ENCODE results near the gene TSHR.
A peak's percentile ranks its signal among the peaks of the same experiment; 100 is the strongest.
"Not testable (repeated sequence)": the region's sequence is repeated elsewhere in the genome, so short reads cannot be mapped to it uniquely, and the experiment has no call there.

TSHR gene

DNA sequence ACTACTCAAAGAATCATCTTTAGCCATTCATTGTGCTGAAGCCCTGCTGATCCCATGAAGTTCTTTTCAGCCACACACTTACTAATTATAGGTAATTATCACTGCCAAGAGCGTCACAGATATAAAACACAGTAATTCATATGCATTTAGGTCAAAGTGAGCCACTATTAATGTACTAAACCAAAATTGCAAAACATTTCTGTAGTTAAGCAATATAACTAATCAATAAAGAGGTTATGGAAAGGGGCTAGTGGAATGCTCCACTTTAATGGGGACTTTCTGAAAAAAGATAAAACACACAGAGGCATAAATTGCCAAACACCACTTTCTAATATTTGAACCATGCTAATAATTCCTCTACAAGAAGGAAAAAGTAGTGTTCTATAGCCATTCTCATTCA lies 7.1 kb upstream of the TSHR start:
- no peak for DNase-seq (ENCODE audit: low read depth in 4 of 4, low spot score in 1 of 4)

DNA sequence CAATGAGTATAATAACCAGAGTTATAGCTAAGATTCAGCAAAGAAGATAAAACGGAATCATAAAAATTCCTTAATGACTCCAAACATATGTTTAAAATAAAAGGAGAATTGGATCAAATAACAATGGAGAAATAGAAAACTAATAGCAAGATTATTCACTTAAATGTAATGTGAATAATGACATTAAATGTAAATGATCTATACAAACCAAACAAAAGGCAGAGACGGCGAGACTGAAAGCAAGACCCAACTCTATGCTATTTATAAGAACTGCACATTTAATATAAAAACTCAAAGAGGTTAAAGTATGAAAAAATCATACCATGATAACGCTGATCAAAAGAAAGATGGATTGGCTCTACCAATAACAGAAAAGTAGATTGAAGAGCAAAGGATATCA lies 3.9 kb upstream of the TSHR start:
- no peak for DNase-seq (ENCODE audit: low read depth in 4 of 4, low spot score in 1 of 4)

DNA sequence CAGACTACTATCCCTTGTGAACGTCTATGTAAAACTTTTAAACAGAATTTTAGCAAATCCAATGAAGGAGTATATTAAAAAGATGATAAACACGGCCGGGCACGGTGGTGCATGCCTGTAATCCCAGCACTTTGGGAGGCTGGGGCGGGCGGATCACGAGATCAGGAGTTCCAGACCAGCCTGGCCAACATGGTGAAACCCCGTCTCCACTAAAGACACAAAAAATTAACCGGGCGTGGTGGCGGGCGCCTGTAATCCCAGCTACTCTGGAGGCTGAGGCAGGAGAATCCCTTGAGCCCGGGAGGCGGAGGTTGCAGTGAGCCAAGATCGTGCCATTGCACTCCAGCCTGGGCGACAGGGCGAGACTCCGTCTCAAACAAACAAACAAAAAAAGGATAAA lies 2.2 kb upstream of the TSHR start:
- not testable (repeated sequence) for DNase-seq (ENCODE audit: low read depth in 4 of 4, low spot score in 1 of 4)

DNA sequence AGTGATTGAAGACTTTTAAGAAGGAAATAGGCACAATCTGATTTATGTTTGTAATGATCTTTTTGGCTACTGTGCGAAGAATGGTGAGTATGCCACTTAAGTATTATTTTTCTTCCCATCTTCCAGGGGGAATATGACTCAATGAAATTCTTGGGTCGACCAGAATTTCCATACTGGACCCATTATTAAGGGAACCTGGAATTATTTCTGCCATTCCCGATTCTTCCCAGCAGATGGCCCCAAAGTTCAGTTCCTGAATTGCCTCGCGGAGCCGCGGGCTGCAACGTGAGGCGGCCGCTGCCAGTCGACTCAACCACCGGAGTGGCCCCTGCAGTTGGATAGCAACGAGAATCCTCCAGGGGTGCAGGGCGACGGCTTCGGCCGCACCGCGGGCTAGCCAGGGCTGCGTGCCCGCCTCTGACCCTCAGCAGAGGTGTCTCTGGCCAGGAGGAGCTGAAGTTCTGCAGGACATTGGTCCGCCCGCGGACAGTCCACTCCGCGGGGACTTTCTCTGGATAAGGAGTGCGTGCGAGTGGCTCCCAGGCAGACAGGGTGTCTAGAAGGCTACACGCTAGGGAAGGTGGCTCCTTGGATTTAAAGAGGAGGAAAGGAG lies 628 bp upstream of the TSHR start:
- peak; percentile 44 to 63 (median 54) for DNase-seq (ENCODE audit: low read depth in 4 of 4, low spot score in 1 of 4)

DNA sequence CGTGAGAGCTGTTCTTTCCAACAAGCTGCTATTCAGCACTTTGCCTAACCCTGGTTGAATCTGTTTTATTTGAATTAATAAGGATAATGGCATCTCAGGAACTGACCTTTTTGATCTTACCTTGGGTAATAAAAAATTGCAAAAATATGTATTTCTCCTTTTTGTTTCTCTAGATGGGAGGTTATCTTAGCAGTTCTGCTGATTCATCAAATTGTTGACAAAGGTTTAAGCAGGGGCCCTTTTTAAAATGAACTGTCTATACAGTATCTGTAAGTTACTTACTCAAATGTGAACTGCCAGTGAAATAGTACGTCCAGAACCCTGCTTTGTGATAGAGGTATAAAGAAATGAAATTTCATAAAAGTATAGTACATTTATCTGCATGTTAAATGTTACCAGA lies 681 bp downstream of the TSHR start:
- DNase-seq (ENCODE audit: low read depth in 4 of 4, low spot score in 1 of 4), result no peak

DNA sequence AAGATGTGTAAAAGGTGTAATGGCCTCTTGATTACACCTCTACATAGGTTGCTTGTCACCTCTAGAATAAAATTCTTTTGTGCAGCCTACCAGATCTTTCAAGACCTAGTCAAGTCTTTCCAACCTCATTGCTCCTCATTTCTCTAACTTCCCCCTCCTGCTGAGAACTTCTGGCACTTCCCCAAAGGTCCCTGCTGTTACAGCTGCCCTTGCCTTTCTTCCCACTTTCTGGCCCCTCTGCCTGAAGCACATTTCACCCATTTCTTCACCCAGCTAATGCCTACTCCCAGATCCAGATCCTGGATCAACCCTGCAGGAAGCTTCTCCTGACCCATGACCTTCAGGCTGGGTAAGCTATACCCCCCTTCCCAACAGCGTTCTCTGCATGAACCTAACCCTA lies 1.5 kb downstream of the TSHR start:
- no peak for DNase-seq (ENCODE audit: low read depth in 4 of 4, low spot score in 1 of 4)

DNA sequence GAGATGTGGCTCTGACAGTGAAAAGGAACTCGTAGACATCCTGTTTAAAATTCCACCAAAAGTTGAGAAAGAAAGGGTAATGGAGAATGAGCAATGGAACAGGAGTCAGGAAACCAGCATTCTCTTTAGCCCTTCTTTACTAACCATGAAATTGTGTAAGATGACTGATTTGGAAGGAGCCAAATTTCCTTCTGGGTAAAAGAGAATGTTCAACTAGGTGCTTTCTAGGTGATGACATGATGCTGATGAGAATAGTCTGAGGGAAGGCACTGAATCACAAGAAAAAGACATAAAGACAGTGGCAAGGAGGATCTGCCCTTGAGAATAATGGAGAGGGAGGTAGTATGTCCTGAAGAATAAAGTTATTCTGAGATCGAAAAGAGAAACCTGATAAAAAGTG lies 2.2 kb downstream of the TSHR start:
- no peak for DNase-seq (ENCODE audit: low read depth in 4 of 4, low spot score in 1 of 4)

DNA sequence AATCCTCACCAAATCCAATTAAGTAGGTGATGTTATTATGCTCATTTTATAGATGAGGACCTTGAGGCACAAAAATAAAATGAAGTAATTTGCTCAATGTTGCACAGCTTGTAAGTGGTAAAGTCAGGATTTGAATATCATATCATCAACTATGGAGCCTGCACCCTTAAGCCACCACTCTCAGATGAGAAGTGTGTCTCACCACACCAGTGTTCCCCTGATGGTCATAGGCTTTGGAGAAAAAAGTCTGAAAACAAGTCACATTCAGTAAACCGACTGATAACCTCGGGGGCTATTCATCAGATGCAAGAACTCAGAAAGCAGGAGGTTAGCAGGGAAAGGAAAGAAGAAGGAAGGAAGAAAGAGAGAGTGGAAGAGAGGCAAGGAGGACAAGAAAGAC lies 2.8 kb downstream of the TSHR start:
- DNase-seq (ENCODE audit: low read depth in 4 of 4, low spot score in 1 of 4), result no peak

DNA sequence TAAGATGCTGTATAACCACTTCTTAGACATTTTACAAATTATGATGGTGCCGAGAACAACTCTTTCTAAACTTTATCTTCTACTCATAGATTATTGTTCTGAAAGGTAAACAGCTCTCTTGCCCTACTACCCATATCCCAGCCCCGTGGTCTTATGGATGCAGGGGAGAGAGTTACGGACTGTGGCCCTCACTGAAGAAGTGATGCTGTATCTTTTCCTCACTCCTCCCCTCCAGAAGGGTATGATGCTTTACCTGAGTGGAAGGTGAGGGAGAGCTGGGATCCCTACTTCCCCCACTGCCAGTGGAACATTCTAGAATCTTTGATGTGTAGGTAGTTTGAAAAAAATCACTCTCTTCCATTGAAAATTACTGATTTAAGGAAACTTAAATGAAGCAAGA lies 3.5 kb downstream of the TSHR start:
- DNase-seq (ENCODE audit: low read depth in 4 of 4, low spot score in 1 of 4), result no peak

DNA sequence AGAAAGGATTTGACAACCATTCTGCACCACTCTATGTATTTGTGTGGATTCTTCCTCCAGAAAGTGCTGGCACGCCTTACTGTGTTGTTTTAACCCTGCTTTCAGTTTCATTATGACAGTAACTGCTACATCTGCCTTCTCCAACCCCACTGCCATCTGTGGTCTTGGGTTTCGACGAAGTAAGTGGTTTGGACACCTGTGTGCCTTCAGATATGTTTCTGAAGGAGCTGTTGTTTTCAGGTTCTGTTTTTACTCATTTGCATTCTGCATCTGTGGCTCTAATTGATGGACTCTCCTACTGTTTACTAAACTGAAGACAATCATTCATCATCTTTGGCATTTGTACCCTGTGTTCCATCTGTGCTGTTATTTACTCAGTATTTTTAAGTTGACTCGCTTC lies 4.1 kb downstream of the TSHR start:
- DNase-seq (ENCODE audit: low read depth in 4 of 4, low spot score in 1 of 4), result peak in 2 of 4 experiments; percentile 22 to 29

DNA sequence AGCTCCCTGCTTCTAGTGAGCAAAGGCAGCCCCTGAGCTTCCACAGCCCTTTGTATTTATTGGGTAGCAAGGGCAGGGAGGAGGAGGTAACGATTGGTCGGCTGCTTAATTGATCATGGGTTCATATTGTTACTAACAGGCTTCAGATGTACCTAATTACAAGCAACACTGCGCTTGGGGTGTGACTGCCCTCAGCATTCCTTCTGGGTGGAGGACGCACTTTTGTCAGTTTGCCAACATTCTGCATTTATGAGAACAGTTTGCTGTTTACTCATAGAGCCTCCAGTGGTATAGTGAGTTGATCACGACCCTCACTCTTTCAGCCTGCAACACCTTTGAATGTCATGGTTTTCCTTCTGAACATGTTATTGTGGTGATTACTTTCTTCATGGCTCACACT lies 9.6 kb downstream of the TSHR start:
- no peak for DNase-seq (ENCODE audit: low read depth in 4 of 4, low spot score in 1 of 4)

DNA sequence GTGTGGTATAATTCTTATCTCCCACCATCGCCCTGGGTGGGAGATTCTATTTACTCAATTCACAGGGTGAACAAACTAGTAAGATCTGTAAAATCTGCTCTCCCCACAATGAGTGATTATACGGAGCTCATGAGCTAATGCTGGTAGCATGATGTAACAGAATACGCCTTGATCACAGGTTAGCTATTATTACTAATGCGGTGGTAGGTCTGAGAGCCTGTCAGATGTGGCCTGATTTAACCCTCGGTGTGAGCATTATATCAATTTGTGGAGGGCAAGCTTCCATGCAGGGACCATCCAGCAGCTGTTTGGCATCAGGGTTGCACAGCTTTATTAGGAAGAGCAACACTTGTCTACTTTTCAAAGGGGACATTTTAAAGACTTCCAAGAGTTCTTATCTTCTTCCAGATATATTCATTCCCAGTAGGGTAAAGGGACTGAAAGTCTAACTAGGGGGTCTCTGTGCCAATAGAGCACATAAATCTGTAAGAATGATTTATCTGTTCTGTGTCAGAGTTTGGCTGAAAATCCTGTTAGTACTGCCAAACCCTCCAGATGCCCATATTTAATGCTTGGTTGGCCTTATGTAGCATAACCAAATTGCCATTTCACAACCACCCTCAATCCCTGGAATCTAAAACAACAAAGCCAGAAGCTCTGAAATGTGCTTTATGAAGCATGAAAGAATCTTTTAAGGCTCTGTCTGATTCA lies 18.7 kb downstream of the TSHR start:
- no peak for DNase-seq (ENCODE audit: low read depth in 4 of 4, low spot score in 1 of 4)

DNA sequence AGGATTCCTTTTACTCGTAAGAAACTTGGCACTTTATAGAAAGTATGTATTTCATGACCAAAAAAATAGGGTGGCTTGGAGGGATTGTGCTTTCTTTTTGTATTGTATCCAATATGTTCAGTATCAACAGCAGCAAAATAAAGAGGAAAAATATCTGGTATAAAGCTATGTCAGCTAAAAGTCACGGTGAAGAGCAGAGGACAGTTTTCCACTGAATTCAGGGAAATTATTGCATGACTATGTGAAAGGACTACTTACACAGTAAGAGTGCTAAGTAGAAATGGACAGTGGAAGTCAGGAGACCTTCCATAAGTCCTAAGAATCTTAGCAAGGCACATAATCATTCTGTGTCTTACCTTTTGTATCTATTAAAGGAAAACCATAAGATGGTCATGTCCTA lies 19.3 kb downstream of the TSHR start:
- DNase-seq (ENCODE audit: low read depth in 4 of 4, low spot score in 1 of 4), result no peak

DNA sequence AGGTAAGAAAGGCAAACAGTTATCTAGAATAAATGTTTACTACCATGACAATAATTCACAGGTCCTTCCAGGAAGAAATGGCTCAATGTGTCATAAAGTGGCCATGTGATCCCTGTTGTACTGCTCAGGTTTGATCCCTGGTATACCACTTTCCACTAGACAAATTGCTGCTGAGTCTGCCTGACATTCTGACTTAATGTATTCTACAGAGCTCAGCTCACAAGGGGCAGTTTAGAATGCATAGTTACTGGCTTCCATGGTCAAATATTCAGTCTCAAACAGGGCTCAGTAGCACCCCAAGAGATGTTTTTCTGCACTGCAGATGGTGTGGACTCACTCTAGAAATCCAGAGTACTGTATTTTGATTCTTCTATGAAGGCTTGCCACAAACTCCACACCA lies 21.8 kb downstream of the TSHR start:
- no peak for DNase-seq (ENCODE audit: low read depth in 4 of 4, low spot score in 1 of 4)

DNA sequence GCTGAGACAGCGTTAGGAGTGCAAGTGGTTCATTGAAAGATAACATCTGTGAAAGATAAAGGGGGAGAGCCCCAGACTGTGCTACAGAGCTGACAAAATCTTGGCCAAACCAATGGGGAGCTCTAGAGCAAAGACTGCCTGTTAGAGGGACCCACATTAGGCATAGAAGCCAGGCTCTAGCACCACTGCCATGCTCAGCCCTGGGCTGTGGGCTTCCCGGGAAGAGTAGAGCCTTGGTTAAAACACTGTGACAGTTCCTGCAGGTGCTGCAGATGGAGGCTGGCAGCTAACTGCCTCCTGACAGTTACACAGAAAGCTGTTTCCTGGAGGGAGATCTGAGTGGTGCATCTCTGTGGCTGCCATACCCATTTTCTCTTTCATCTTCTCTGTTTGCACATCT lies 23.0 kb downstream of the TSHR start:
- DNase-seq (ENCODE audit: low read depth in 4 of 4, low spot score in 1 of 4), result no peak

DNA sequence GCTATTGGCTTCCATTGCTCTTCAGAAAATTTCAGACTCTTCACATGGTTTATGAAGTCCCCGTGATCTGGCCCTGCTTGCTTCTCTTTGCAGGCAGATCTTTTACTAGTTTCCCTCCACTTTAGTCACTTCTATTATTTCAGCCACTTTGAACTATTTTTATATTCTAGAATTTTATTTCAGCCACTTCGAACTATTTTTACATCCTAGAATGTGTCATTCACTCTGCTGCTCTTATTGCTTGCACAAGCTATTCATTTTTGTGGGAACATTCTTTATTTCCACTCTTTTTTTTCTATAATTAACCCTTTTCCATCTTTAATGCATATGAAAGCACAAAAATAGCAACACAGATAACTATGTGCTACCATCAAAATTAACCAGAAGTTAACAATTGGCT lies 24.5 kb downstream of the TSHR start:
- no peak for DNase-seq (ENCODE audit: low read depth in 4 of 4, low spot score in 1 of 4)

DNA sequence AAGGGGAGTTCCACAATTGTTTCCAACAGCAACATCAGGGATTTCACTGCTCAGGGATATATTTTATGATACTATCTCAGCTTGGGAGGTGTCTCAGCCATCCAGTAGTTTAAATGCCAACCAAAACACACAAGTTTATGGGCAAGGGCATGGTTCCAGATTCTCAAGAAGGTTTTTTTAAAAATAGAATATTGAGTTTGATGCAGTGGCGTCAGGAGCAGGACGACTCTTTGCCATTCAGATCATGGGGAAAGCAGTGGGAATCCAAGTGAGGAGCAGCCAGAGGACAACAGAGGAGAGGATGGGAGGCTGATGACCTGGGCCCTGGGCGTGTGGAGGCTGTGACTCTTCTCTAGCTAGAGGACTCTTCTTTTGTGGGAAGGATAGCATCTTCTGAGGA lies 25.7 kb downstream of the TSHR start:
- DNase-seq (ENCODE audit: low read depth in 4 of 4, low spot score in 1 of 4), result no peak

DNA sequence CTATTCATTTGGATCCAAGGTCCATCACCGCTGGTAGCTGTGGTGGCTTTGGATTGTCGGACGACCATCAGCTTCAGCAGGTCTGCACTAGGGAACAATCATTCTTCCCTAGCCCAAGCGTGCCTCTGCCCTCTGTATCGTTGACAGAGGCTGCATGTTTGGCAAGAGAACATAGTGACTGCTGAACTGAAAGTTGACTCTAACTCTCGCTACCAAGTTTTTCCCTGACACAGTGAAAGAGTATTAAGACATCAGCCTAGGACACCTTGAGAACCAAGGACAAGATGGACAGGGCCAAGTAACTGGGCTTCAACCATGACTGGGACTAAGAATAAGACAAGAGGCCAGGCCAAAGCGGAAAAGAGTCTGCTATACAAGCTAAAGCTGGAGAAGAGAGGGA lies 26.3 kb downstream of the TSHR start:
- DNase-seq (ENCODE audit: low read depth in 4 of 4, low spot score in 1 of 4), result no peak

DNA sequence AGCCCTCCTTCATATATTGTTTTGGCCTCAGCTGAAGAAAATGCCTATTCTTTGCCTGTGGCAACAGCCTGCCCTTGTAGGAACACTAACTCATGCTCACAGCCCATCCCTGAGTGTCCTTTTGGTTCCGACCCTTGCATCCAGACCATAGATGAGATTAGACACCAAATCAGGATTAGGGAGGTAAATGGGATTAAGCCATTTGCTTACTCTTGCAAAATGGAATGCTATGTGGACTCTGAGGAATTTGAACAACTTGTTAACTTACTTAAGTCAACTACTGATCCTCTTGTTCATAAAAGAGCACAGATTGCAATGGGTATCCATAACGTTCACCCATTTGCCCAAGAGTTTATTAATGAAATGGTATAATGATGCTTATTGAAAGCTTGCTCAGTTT lies 27.3 kb downstream of the TSHR start:
- DNase-seq (ENCODE audit: low read depth in 4 of 4, low spot score in 1 of 4), result no peak

DNA sequence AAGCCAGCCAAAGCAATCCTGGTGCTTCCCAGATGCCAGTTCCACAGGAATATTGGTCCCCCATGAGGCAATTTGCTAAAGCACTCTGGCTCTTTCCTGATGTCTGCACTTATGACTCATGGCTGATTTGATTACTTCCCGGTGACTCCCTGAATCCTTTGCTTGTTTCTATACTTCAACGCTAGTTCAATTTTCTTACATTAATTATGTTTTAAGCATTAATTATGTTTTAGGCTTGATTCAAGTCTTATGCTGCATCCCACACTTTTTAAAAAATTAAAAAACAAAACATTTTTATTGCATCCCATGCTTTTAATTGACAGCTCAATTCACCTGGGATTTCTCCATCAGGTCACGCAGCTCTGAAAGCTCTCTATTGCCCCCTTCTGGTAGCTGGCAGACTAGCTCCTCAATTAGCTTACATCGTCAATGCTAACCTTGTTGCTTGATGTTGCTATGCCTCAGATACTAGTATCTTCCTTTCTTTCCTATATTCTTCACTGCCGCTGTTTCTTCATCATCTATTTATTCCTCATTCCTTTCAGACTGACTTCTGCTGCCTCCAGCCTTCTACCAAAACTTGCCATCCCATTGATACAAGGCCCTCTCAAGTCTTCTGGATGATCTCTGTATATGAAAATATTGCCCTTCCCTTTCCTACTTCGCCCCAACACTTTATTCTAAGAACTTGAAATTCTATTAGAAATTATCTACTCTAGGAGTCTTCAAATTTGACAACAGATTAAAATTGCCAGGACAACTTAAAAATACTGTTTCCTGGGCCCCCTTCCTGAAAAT lies 32.0 kb downstream of the TSHR start:
- peak; percentile 33 to 45 (median 36) for DNase-seq (ENCODE audit: low read depth in 4 of 4, low spot score in 1 of 4)

DNA sequence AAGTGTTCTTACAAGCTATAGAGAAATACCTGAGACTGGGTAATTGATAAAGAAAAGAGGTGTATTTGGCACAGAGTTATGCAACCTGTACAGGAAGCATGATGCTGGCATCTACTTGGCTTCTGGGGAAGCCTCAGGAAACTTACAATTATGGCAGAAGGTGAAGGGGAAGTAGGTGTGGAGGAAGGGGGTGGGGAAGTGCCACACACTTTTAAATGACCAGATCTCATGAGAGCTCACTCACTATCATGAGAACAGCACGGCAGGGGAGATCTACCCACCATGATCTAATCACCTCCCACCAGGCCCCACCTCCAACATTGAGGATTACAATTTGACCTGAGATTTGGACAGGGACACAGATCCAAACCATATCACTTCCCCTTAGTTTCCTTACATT lies 32.8 kb downstream of the TSHR start:
- no peak for DNase-seq (ENCODE audit: low read depth in 4 of 4, low spot score in 1 of 4)

DNA sequence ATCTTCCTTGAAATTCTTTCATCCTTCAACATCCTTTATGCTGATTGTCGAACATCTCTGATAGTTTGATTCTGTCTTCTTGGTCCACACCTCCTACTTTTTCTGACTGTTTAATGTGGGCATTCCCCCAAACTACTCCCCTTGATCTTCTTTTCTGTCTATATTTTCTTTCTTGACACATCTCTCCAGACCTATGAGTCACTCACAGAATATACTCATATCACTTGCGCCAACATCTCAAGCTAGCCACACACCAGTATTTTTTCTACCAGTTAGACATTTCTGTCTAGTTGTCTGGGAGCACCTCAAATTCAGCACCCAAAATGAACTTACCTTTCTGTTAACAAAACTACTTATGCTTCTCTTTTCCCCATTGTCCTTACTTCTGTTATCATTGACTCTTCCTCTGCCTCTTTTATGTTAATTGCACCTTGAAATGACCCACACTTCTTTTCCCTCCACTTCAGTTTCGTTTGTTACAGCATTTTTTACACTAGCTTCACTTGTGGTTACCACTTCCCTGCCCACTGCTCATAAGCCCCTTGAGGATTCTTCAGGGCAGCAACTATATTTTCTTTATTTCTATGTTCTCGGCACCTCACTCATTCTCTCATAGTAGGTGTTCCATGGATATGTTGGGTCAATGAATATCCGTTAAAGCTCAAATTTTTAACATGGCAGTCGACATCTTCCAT lies 33.5 kb downstream of the TSHR start:
- DNase-seq (ENCODE audit: low read depth in 4 of 4, low spot score in 1 of 4), result no peak
